Measurements from ENCODE around the gene HDAC6.
"Not testable (repeated sequence)": the region's sequence is repeated elsewhere in the genome, so short reads cannot be mapped to it uniquely, and the experiment has no call there.

The HDAC6 gene

GRCh38 chrX:48835524-48836329, 33.9 kb downstream of the HDAC6 start, which contains the start of gene PCSK1N:
Gene PCSK1N (minus strand): TSS chrX:48835610. CDS start chrX:48835532, 78 bp downstream.
- Histone ChIP-seq H3K4me1 (no peaks in the 10 kb centered on the region), H3K27me3 (peaks cover 33 to 76% (median 60%) of the 10 kb centered on the region in 11 experiments), H3K9ac (no peak within 1 kb of the TSS), H4K20me1 (no peaks in the 10 kb centered on the region; a peak in 2 of 22 replicates), H3K4me3 (no peak within 1 kb of the TSS), H3K27ac (no peak within 1 kb of the TSS), H3K9me3 (replicated peaks in 1 of 11) (peaks cover 0 to 20% (median 8%) of the 10 kb centered on the region in 11 experiments; a peak in 10 of 22 replicates), H3K4me2 (no peak within 1 kb of the TSS), H3K36me3 (no peaks in the 10 kb centered on the region)
- TF ChIP-seq Cebpa-rat (IDR thresholded peaks at IDR 0.05) = no peak

- H4K20me1 ChIP-seq = no peaks in the 10 kb centered on the region; a peak in 1 of 22 replicates
- TF ChIP-seq Cebpa-rat (IDR thresholded peaks at IDR 0.05) = no peak
- peaks cover 22 to 53% (median 41%) of the 10 kb centered on the region in 11 experiments for H3K27me3 ChIP-seq
- H3K36me3 ChIP-seq = no peaks in the 10 kb centered on the region
- no peak overlapping the region for H3K4me3 ChIP-seq
- no peaks in the 10 kb centered on the region for H3K4me1 ChIP-seq
- no peak overlapping the region for H3K27ac ChIP-seq
- no peak overlapping the region for H3K9ac ChIP-seq
- no peak overlapping the region for H3K4me2 ChIP-seq
- H3K9me3 ChIP-seq (replicated peaks in 1 of 11) = peaks cover 0 to 6% (median 0%) of the 10 kb centered on the region in 11 experiments; a peak in 4 of 22 replicates
These were observed 37.8 kb downstream of the HDAC6 start for GRCh38 chrX:48839686-48840085.

GRCh38 chrX:48848847-48849246, 47.0 kb downstream of the HDAC6 start:
- Histone ChIP-seq H3K27ac (no peak overlapping the region), H3K9me3 (replicated peaks in 1 of 11) (peaks cover 3 to 31% (median 24%) of the 10 kb centered on the region in 11 experiments; a peak in 18 of 22 replicates), H3K36me3 (no peaks in the 10 kb centered on the region), H3K27me3 (peaks cover 15 to 81% (median 51%) of the 10 kb centered on the region in 11 experiments; a peak in 20 of 22 replicates), H3K4me3 (no peak overlapping the region), H3K4me1 (peaks cover 0 to 9% (median 0%) of the 10 kb centered on the region in 10 experiments; a peak in 6 of 20 replicates), H4K20me1 (no peaks in the 10 kb centered on the region), H3K9ac (no peak overlapping the region), H3K4me2 (peak overlapping the region in 3 of 11 experiments; percentile 9 to 15 (median 10); a peak in 2 of 22 replicates)
- no peak for TF ChIP-seq Cebpa-rat (IDR thresholded peaks at IDR 0.05)

- no peak overlapping the region for H3K4me3 ChIP-seq
- H3K9me3 ChIP-seq (replicated peaks in 1 of 11) = peaks cover 3 to 35% (median 24%) of the 10 kb centered on the region in 11 experiments; a peak in 18 of 22 replicates
- no peak overlapping the region for H3K4me2 ChIP-seq
- H3K36me3 ChIP-seq = no peaks in the 10 kb centered on the region
- H3K27me3 ChIP-seq = peaks cover 7 to 76% (median 44%) of the 10 kb centered on the region in 11 experiments; a peak in 17 of 22 replicates
- H3K4me1 ChIP-seq = peaks cover 0 to 9% (median 0%) of the 10 kb centered on the region in 10 experiments; a peak in 6 of 20 replicates
- no peak overlapping the region for H3K9ac ChIP-seq
- H4K20me1 ChIP-seq = no peaks in the 10 kb centered on the region
- TF ChIP-seq Cebpa-rat (IDR thresholded peaks at IDR 0.05) = no peak
- H3K27ac ChIP-seq = no peak overlapping the region
These were observed 51.0 kb downstream of the HDAC6 start for GRCh38 chrX:48852857-48853256.

- not testable (repeated sequence) for H3K27ac ChIP-seq, H3K4me2 ChIP-seq, H3K36me3 ChIP-seq, H4K20me1 ChIP-seq, H3K9ac ChIP-seq, H3K4me1 ChIP-seq, H3K4me3 ChIP-seq
- H3K27me3 ChIP-seq = peaks cover 7 to 79% (median 44%) of the 10 kb centered on the region in 11 experiments; a peak in 17 of 22 replicates
- peaks cover 3 to 35% (median 24%) of the 10 kb centered on the region in 11 experiments; a peak in 18 of 22 replicates for H3K9me3 ChIP-seq (replicated peaks in 1 of 11)
These were observed 51.6 kb downstream of the HDAC6 start for GRCh38 chrX:48853494-48853893.

- H3K9me3 ChIP-seq (replicated peaks in 1 of 11) = peaks cover 3 to 35% (median 24%) of the 10 kb centered on the region in 11 experiments; a peak in 18 of 22 replicates
- H3K9ac ChIP-seq, H3K4me1 ChIP-seq: not testable (repeated sequence)
These were observed 52.4 kb downstream of the HDAC6 start for GRCh38 chrX:48854121-48854804.

GRCh38 chrX:48854898-48855297, 53.0 kb downstream of the HDAC6 start:
- H3K27ac ChIP-seq = no peak overlapping the region
- no peak overlapping the region for H3K4me3 ChIP-seq
- no peaks in the 10 kb centered on the region for H3K36me3 ChIP-seq
- TF ChIP-seq Cebpa-rat (IDR thresholded peaks at IDR 0.05) = no peak
- H3K9ac ChIP-seq = no peak overlapping the region
- H3K4me1 ChIP-seq = no peaks in the 10 kb centered on the region
- H4K20me1 ChIP-seq = no peaks in the 10 kb centered on the region
- H3K9me3 ChIP-seq (replicated peaks in 1 of 11) = peaks cover 3 to 35% (median 24%) of the 10 kb centered on the region in 11 experiments; a peak in 18 of 22 replicates
- peaks cover 6 to 84% (median 48%) of the 10 kb centered on the region in 11 experiments; a peak in 17 of 22 replicates for H3K27me3 ChIP-seq
- H3K4me2 ChIP-seq = no peak overlapping the region

More at GRCh38 chrX:48854121-48854804, 52.4 kb downstream of the HDAC6 start:
- not testable (repeated sequence) for H3K4me3 ChIP-seq, H3K4me2 ChIP-seq, H3K27ac ChIP-seq, H4K20me1 ChIP-seq, H3K36me3 ChIP-seq
- H3K27me3 ChIP-seq = peaks cover 7 to 82% (median 48%) of the 10 kb centered on the region in 11 experiments; a peak in 17 of 22 replicates

- H3K36me3 ChIP-seq = no peaks in the 10 kb centered on the region
- no peak overlapping the region for H3K27ac ChIP-seq
These were observed 62.3 kb downstream of the HDAC6 start for GRCh38 chrX:48864210-48864609.

GRCh38 chrX:48872017-48872416, 70.2 kb downstream of the HDAC6 start:
- H3K27ac ChIP-seq; H4K20me1 ChIP-seq; H3K4me3 ChIP-seq; H3K9me3 ChIP-seq (replicated peaks in 1 of 11); H3K4me2 ChIP-seq; H3K9ac ChIP-seq; H3K4me1 ChIP-seq; H3K36me3 ChIP-seq: not testable (repeated sequence)
- H3K27me3 ChIP-seq = peaks cover 0 to 46% (median 29%) of the 10 kb centered on the region in 11 experiments; a peak in 16 of 22 replicates

More at GRCh38 chrX:48864210-48864609, 62.3 kb downstream of the HDAC6 start:
- Histone ChIP-seq H3K4me2 (0 out of 22 replicates have a peak overlapping the region, but pooled peaks of 1 of the 11 experiments have one; percentile 6), H3K27me3 (peaks cover 20 to 79% (median 54%) of the 10 kb centered on the region in 11 experiments; a peak in 20 of 22 replicates), H3K9ac (no peak overlapping the region), H3K9me3 (replicated peaks in 1 of 11) (peaks cover 0 to 14% (median 0%) of the 10 kb centered on the region in 11 experiments; a peak in 3 of 22 replicates), H4K20me1 (no peaks in the 10 kb centered on the region), H3K4me1 (peaks cover 0 to 11% (median 5%) of the 10 kb centered on the region in 10 experiments; a peak in 5 of 20 replicates), H3K4me3 (no peak overlapping the region)
- no peak for TF ChIP-seq Cebpa-rat (IDR thresholded peaks at IDR 0.05)

All from BLaER1 treated with 17β-estradiol and CSF1 and Interleukin-3, amounts not matched to agents 10 nM and 100 nM (cell line).